ENCODE results near the gene SLC22A1. TPM values are rescaled to one million over a fixed set of nuclear protein-coding genes. Genes with fewer than 3 reads are reported as not detected.
"Not testable (repeated sequence)": the region's sequence is repeated elsewhere in the genome, so short reads cannot be mapped to it uniquely, and the experiment has no call there.

SLC22A1 gene
- total and polyA plus RNA-seq, 4 donors: 0.72 to 2.5 (median 1.3) TPM

DNA sequence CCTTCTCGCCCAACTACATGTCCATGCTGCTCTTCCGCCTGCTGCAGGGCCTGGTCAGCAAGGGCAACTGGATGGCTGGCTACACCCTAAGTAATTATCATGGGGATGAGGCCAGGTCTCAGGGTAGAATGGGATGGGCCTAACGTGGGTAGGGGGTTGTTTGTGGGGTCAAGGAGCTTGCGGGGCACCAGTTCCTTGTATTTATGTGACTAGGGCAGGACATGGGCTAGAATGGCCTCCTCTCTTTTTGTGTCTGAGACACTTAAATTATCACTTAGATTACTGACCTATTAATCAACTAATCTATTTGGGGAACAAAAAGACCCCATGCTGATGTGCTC is 10.7 kb downstream of the SLC22A1 start:
- no peak overlapping the region for H3K27ac ChIP-seq (ENCODE audit: low read depth in 1 of 2, low read length in 1 of 2)
- 73 to 82% methylated on average over 4 of the region's 4 CpGs for WGBS, 2 donors

GRCh38 chr6:160132776-160133338 is 11.2 kb downstream of the SLC22A1 start:
- no peak overlapping the region for H3K4me3 ChIP-seq
- no peaks in the 10 kb centered on the region for H3K27me3 ChIP-seq (ENCODE audit: control insufficient read depth in 3 of 3, insufficient read depth in 3 of 3, low read length in 2 of 3)
- H3K27ac ChIP-seq (ENCODE audit: low read depth in 1 of 2, low read length in 1 of 2): no peak overlapping the region
- H3K9ac ChIP-seq (ENCODE audit: insufficient read depth in 1 of 2, low read length in 2 of 2): no peak overlapping the region
- no peak for TF ChIP-seq CTCF (IDR thresholded peaks at IDR 0.05; ENCODE audit: control extremely low read depth, extremely low read depth)
- WGBS, 2 donors: 58 to 61% methylated on average over 12 of the region's 12 CpGs
- DNase-seq (no peak), ATAC-seq (ENCODE audit: insufficient read depth, low FRiP score) (no peak)
- no peaks in the 10 kb centered on the region for H3K36me3 ChIP-seq (ENCODE audit: control insufficient read depth in 4 of 4, insufficient read depth in 4 of 4, low read length in 4 of 4)
- H3K4me1 ChIP-seq (ENCODE audit: control insufficient read depth in 5 of 5, insufficient read depth in 5 of 5, low read length in 5 of 5): peaks cover 0 to 6% (median 0%) of the 10 kb centered on the region in 5 donors
- no peaks in the 10 kb centered on the region for H3K9me3 ChIP-seq (ENCODE audit: control insufficient read depth in 4 of 4, insufficient read depth in 3 of 4, low read length in 3 of 4)

More for the DNA sequence above, 10.7 kb downstream of the SLC22A1 start:
- DNase-seq (no peak), ATAC-seq (ENCODE audit: insufficient read depth, low FRiP score) (no peak)
- Histone ChIP-seq H3K9me3 (ENCODE audit: control insufficient read depth in 4 of 4, insufficient read depth in 3 of 4, low read length in 3 of 4) (no peaks in the 10 kb centered on the region), H3K4me1 (ENCODE audit: control insufficient read depth in 5 of 5, insufficient read depth in 5 of 5, low read length in 5 of 5) (peaks cover 0 to 1% (median 0%) of the 10 kb centered on the region in 5 donors), H3K27me3 (ENCODE audit: control insufficient read depth in 3 of 3, insufficient read depth in 3 of 3, low read length in 2 of 3) (no peaks in the 10 kb centered on the region), H3K4me3 (no peak overlapping the region), H3K36me3 (ENCODE audit: control insufficient read depth in 4 of 4, insufficient read depth in 4 of 4, low read length in 4 of 4) (no peaks in the 10 kb centered on the region), H3K9ac (ENCODE audit: insufficient read depth in 1 of 2, low read length in 2 of 2) (no peak overlapping the region)
- TF ChIP-seq CTCF (IDR thresholded peaks at IDR 0.05; ENCODE audit: control extremely low read depth, extremely low read depth): no peak

DNA sequence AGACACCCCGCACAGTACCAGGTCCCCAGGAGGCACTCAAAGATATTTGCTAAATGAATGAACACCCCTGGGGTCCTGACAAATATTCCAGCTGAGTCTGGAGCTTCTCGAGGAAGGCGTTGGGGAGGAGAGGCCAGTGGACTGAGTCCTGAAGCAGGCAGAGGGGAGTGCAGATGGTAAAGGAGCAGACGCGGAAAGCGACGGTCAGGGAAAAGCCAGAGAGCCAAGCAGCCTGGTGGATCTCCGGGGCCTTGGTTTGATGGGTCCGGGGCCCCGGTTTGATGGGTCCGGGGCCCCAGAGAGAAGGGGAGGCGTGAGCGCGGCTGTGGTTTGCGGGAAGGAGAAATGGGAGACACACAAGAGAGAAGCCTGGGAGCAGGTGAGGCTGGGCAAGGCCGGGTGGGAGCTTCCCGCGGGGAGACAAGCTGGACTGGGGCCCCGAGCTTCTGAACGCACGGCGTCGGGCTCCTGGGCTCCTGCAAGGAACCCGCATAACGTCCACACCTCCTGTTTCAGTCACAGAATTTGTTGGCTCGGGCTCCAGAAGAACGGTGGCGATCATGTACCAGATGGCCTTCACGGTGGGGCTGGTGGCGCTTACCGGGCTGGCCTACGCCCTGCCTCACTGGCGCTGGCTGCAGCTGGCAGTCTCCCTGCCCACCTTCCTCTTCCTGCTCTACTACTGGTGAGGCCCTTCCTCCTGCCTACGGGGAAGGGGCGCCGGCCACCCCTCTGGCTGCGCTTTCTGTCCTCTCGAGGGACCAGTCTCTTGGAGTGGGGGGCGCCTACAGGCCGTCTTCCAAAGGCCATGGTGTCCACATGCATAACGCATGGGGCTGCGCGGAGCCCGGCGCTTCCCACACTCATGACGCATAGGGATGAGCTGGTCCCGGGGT is 12.1 kb downstream of the SLC22A1 start:
- Histone ChIP-seq H3K36me3 (ENCODE audit: control insufficient read depth in 4 of 4, insufficient read depth in 4 of 4, low read length in 4 of 4) (no peaks in the 10 kb centered on the region), H3K27ac (ENCODE audit: low read depth in 1 of 2, low read length in 1 of 2) (no peak overlapping the region), H3K27me3 (ENCODE audit: control insufficient read depth in 3 of 3, insufficient read depth in 3 of 3, low read length in 2 of 3) (no peaks in the 10 kb centered on the region), H3K4me3 (no peak overlapping the region), H3K4me1 (ENCODE audit: control insufficient read depth in 5 of 5, insufficient read depth in 5 of 5, low read length in 5 of 5) (peaks cover 0 to 6% (median 0%) of the 10 kb centered on the region in 5 donors), H3K9ac (ENCODE audit: insufficient read depth in 1 of 2, low read length in 2 of 2) (no peak overlapping the region), H3K9me3 (ENCODE audit: control insufficient read depth in 4 of 4, insufficient read depth in 3 of 4, low read length in 3 of 4) (no peaks in the 10 kb centered on the region)
- 90 to 91% methylated on average over 47 of the region's 47 CpGs for WGBS, 2 donors
- no peak for TF ChIP-seq CTCF (IDR thresholded peaks at IDR 0.05; ENCODE audit: control extremely low read depth, extremely low read depth)
- no peak for DNase-seq
- ATAC-seq (ENCODE audit: insufficient read depth, low FRiP score): no peak

DNA sequence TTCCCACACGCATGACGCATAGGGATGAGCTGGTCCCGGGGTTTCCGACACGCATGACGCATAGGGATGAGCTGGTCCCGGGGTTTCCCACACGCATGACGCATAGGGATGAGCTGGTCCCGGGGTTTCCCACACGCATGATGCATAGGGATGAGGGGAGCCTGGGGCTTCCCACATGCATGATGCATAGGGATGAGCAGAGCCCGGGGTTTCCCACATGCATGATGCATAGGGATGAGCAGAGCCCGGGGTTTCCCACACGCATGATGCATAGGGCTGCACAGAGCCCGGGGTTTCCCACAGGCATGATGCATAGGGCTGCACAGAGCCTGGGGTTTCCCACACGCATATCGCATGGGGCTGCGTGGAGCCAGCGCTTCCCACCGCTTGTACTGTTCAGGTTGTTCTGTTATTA is 12.7 kb downstream of the SLC22A1 start:
- not testable (repeated sequence) for H3K4me3 ChIP-seq; H3K9me3 ChIP-seq (ENCODE audit: control insufficient read depth in 4 of 4, insufficient read depth in 3 of 4, low read length in 3 of 4); DNase-seq; H3K27ac ChIP-seq (ENCODE audit: low read depth in 1 of 2, low read length in 1 of 2); H3K9ac ChIP-seq (ENCODE audit: insufficient read depth in 1 of 2, low read length in 2 of 2); H3K36me3 ChIP-seq (ENCODE audit: control insufficient read depth in 4 of 4, insufficient read depth in 4 of 4, low read length in 4 of 4); H3K27me3 ChIP-seq (ENCODE audit: control insufficient read depth in 3 of 3, insufficient read depth in 3 of 3, low read length in 2 of 3); H3K4me1 ChIP-seq (ENCODE audit: control insufficient read depth in 5 of 5, insufficient read depth in 5 of 5, low read length in 5 of 5); ATAC-seq (ENCODE audit: insufficient read depth, low FRiP score)
- WGBS, 2 donors: 93% methylated on average over 20 of the region's 20 CpGs
